ENCODE data around the gene CCR5.

Gene CCR5

GRCh38 chr3:46360907-46361306, 9.8 kb upstream of the CCR5 start:
- Mint-ChIP-seq H3K4me3 (no peak overlapping the region), H3K27me3 (ENCODE audit: low read depth) (peaks cover 39% of the 10 kb centered on the region), H3K9me3 (no peaks in the 10 kb centered on the region), H3K4me1 (no peaks in the 10 kb centered on the region), H3K27ac (no peak overlapping the region), H3K36me3 (ENCODE audit: low read depth) (no peaks in the 10 kb centered on the region)
- no peak for TF ChIP-seq CTCF (IDR thresholded peaks at IDR 0.05; ENCODE audit: unreplicated experiment in 3 of 3)

DNA sequence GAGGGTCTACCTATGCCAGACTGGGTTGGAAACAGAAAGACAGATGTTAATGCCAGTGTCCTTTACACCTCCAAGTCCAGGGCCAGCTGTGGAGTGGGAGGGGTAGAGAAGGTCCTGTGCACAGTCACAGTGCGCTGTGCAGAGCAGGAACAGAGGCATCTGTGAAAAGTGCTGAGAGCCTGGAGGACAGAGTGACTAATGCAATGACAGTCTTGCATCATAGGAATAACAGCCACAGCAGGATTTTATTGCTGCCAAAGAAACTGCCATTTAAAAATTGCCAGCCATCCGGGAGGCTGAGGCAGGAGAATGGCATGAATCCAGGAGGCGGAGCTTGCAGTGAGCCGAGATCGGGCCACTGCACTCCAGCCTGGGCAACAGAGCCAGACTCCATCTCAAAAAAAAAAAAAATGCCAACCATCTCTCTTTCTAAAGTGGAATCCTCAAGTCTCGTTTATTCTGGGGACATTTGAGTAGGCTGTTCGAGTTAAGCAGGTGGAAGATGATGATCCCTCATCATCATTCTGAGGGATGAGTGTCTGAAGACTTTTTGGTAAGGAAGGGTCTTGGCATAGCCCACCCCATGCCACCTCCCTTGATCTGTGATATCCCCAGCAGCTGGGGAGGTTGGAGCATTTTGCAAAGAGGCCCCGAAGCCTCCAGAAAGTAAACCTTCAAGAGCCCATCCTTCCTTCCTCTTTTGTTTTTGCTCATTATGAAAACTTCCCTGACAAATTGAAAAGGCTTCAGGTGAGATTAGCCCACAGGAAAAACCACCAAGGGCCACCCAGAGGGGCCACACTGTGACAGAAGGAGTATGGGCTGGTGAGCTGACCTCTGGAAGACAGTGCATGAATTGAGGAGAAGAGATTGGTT, 9.1 kb upstream of the CCR5 start:
- no peak for TF ChIP-seq CTCF (IDR thresholded peaks at IDR 0.05; ENCODE audit: unreplicated experiment in 3 of 3)
- no peaks in the 10 kb centered on the region for H3K4me1 Mint-ChIP-seq
- H3K27me3 Mint-ChIP-seq (ENCODE audit: low read depth), result peaks cover 41% of the 10 kb centered on the region
- H3K4me3 Mint-ChIP-seq, result no peak overlapping the region
- H3K27ac Mint-ChIP-seq, result no peak overlapping the region
- H3K9me3 Mint-ChIP-seq, result no peaks in the 10 kb centered on the region
- H3K36me3 Mint-ChIP-seq (ENCODE audit: low read depth), result no peaks in the 10 kb centered on the region

- H3K36me3 Mint-ChIP-seq (ENCODE audit: low read depth), result no peaks in the 10 kb centered on the region
- no peak overlapping the region for H3K4me3 Mint-ChIP-seq
- no peak overlapping the region for H3K27ac Mint-ChIP-seq
- peaks cover 29% of the 10 kb centered on the region for H3K27me3 Mint-ChIP-seq (ENCODE audit: low read depth)
- no peaks in the 10 kb centered on the region for H3K4me1 Mint-ChIP-seq
- H3K9me3 Mint-ChIP-seq, result no peaks in the 10 kb centered on the region
- TF ChIP-seq CTCF (IDR thresholded peaks at IDR 0.05; ENCODE audit: unreplicated experiment in 3 of 3), result no peak
These were observed 5.7 kb upstream of the CCR5 start for GRCh38 chr3:46365041-46365440.

- Mint-ChIP-seq H3K27ac (no peak overlapping the region), H3K36me3 (ENCODE audit: low read depth) (no peaks in the 10 kb centered on the region), H3K27me3 (ENCODE audit: low read depth) (peaks cover 30% of the 10 kb centered on the region), H3K9me3 (no peaks in the 10 kb centered on the region), H3K4me3 (no peak overlapping the region), H3K4me1 (peaks cover 5% of the 10 kb centered on the region)
- TF ChIP-seq CTCF (IDR thresholded peaks at IDR 0.05; ENCODE audit: unreplicated experiment in 3 of 3), result no peak
These were observed 4.8 kb upstream of the CCR5 start for GRCh38 chr3:46365737-46366524.

- H3K9me3 Mint-ChIP-seq, result no peaks in the 10 kb centered on the region
- no peak overlapping the region for H3K4me3 Mint-ChIP-seq
- H3K27me3 Mint-ChIP-seq (ENCODE audit: low read depth), result peaks cover 22% of the 10 kb centered on the region
- H3K36me3 Mint-ChIP-seq (ENCODE audit: low read depth), result no peaks in the 10 kb centered on the region
- peaks cover 5% of the 10 kb centered on the region for H3K4me1 Mint-ChIP-seq
- H3K27ac Mint-ChIP-seq, result no peak overlapping the region
- TF ChIP-seq CTCF (IDR thresholded peaks at IDR 0.05; ENCODE audit: unreplicated experiment in 3 of 3), result no peak
These were observed 2.9 kb upstream of the CCR5 start for GRCh38 chr3:46367811-46368210.
